GM21390 (cell line): Measurements from ENCODE around the gene AMY1A.
"Not testable (repeated sequence)": the region's sequence is repeated elsewhere in the genome, so short reads cannot be mapped to it uniquely, and the experiment has no call there.

Source experiments
- ATAC-seq: cut with Tn5 transposase; IDR thresholded peaks from one replicate; pipeline ENCODE4 v1.9.1; 2021; ENCODE audit not compliant: unreplicated experiment

AMY1A gene

GRCh38 chr1:103655460-103655859, at the start of gene AMY1A:
Gene AMY1A (plus strand): TSS chr1:103655760. CDS start chr1:103656331, 571 bp downstream.
- ATAC-seq: not testable (repeated sequence)

- ATAC-seq: no peak
Observed at GRCh38 chr1:103616362-103616761, 39.2 kb upstream of the AMY1A start.

- ATAC-seq: not testable (repeated sequence)
Observed at GRCh38 chr1:103616994-103617477, 38.5 kb upstream of the AMY1A start, which contains the start of gene AMY2A. Gene AMY2A (plus strand): TSS chr1:103617427. CDS start chr1:103617441, 14 bp downstream.

GRCh38 chr1:103627436-103627835, 28.1 kb upstream of the AMY1A start:
- not testable (repeated sequence) for ATAC-seq

- ATAC-seq: not testable (repeated sequence)
Observed at GRCh38 chr1:103641194-103641593, 14.4 kb upstream of the AMY1A start.

- ATAC-seq: not testable (repeated sequence)
Observed at GRCh38 chr1:103643908-103644307, 11.7 kb upstream of the AMY1A start.

DNA sequence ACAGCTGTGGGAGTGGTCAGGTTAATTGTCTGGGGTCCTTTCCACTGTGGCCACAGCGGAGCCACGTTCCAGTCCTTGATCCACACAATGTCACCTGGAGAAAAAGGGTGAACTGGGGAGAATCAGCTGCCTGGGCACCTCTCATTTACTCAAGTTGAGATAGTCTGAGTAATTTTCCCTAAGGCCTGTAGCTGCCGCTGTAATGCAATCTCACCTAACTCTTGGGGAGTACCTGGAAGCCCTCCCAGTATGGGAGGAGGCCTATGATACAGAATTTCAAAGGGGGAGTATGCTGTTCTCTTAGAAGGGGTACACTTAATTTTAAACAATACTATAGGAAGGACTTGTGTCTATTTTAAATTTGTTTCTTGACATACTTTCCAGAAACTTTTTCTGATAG, 5.3 kb upstream of the AMY1A start:
- not testable (repeated sequence) for ATAC-seq

DNA sequence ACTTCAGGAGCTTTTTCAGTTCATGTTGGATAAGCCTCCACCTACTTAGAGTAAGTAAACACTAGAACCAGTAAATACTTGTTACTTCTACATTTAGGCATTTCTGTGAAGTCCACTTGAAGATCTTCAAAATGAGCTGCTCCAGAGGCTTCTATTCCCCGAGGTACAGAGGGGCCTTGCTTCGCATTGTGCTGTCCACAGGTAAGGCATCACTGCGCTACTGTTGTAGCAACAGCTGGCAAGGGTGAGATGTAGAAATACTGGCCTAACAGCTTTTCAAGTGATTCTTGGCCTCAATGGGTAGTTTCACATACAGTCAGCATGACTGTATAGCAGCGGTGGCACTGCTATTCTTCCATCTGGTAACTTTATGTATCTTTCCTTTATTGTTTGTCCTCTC, 4.7 kb upstream of the AMY1A start:
- not testable (repeated sequence) for ATAC-seq

GRCh38 chr1:103654133-103654532, 1.4 kb upstream of the AMY1A start:
- not testable (repeated sequence) for ATAC-seq

DNA sequence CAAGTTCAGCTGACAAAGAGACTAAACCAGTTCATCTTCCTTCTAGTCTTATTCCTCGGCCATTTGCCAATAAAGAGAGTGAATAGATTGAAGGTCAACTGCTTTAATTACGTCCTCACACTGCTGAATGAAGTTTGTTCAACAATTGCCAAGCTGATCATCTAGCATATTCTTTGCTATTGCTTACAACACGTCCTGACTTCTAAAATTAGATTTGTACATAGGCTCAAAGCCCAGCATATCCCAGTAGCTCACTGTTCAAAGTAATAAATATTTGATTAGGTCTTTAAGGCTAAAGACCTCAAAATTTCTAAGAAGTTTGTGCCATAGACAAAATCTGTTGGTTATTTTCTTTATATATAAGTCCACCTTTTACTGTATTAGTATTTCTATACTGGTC, 20.8 kb downstream of the AMY1A start:
- ATAC-seq: not testable (repeated sequence)

- not testable (repeated sequence) for ATAC-seq
Observed at GRCh38 chr1:103696110-103696509, 40.5 kb downstream of the AMY1A start, which contains the start of gene AMY1B. Gene AMY1B (minus strand): TSS chr1:103696210. CDS start chr1:103695639, 571 bp downstream.

- ATAC-seq: not testable (repeated sequence)
Observed at GRCh38 chr1:103697430-103697829, 41.9 kb downstream of the AMY1A start.

DNA sequence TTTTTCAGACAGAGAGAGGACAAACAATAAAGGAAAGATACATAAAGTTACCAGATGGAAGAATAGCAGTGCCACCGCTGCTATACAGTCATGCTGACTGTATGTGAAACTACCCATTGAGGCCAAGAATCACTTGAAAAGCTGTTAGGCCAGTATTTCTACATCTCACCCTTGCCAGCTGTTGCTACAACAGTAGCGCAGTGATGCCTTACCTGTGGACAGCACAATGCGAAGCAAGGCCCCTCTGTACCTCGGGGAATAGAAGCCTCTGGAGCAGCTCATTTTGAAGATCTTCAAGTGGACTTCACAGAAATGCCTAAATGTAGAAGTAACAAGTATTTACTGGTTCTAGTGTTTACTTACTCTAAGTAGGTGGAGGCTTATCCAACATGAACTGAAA, 45.1 kb downstream of the AMY1A start:
- not testable (repeated sequence) for ATAC-seq

DNA sequence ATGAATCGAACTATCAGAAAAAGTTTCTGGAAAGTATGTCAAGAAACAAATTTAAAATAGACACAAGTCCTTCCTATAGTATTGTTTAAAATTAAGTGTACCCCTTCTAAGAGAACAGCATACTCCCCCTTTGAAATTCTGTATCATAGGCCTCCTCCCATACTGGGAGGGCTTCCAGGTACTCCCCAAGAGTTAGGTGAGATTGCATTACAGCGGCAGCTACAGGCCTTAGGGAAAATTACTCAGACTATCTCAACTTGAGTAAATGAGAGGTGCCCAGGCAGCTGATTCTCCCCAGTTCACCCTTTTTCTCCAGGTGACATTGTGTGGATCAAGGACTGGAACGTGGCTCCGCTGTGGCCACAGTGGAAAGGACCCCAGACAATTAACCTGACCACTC, 45.7 kb downstream of the AMY1A start:
- ATAC-seq: not testable (repeated sequence)

GRCh38 chr1:103707670-103708069, 52.1 kb downstream of the AMY1A start:
- not testable (repeated sequence) for ATAC-seq

- ATAC-seq: not testable (repeated sequence)
Observed at GRCh38 chr1:103710381-103710780, 54.8 kb downstream of the AMY1A start.
